Activated naive CD8-positive, alpha-beta T cell treated with anti-CD3 and anti-CD28 coated beads, Interleukin-2, amount 10 ng/mL, durations not matched to agents 7 days and 5 days (primary cell): Measurements from ENCODE around the gene STRIP2. TPM values are rescaled to one million over a fixed set of nuclear protein-coding genes. Genes with fewer than 3 reads are reported as not detected.
"Not testable (repeated sequence)": the region's sequence is repeated elsewhere in the genome, so short reads cannot be mapped to it uniquely, and the experiment has no call there.

Experiments
- ATAC-seq: fragments of 150-1000 bp; cut with Tn5 transposase; one replicate; pipeline ENCODE4 v1.10.0; 2021; ENCODE audit warnings: low read depth, moderate library complexity
- POLR2A ChIA-PET: fragments of 350-600 bp; sonication (Branson Sonifier 250); formaldehyde crosslinking; loops from one replicate; lab custom pipeline; 2021; ENCODE audit warnings: antibody characterized with exemption; lab: Charles Lee
- DNase-seq: peaks from one replicate; pipeline ENCODE4 v3.0.0; 2021
- H3K27ac Mint-ChIP-seq: one replicate; pipeline ENCODE4 v1.8.0; 2022; ENCODE audit warnings: mild to moderate bottlenecking, mixed read lengths
- H3K27me3 Mint-ChIP-seq: one replicate; pipeline ENCODE4 v1.8.0; 2022; ENCODE audit warnings: mild to moderate bottlenecking, moderate library complexity, mixed read lengths
- H3K36me3 Mint-ChIP-seq: one replicate; pipeline ENCODE4 v1.8.0; 2021; ENCODE audit warnings: mild to moderate bottlenecking, mixed read lengths
- H3K4me1 Mint-ChIP-seq: one replicate; pipeline ENCODE4 v1.8.0; 2021; ENCODE audit warnings: mixed read lengths
- H3K4me3 Mint-ChIP-seq: one replicate; pipeline ENCODE4 v1.8.0; 2022; ENCODE audit warnings: mild to moderate bottlenecking, moderate library complexity, mixed read lengths
- H3K9me3 Mint-ChIP-seq: one replicate; pipeline ENCODE4 v1.8.0; 2021; ENCODE audit warnings: mixed read lengths
- total RNA-seq, 2 experiments: library from RNA; stranded (reverse); gene quantifications; one replicate each; pipeline ENCODE4 v1.2.3, GENCODE V29; 2021

STRIP2 gene
- total RNA-seq, 2 experiments from 2014 or later: 3.3 to 4.4 TPM

DNA sequence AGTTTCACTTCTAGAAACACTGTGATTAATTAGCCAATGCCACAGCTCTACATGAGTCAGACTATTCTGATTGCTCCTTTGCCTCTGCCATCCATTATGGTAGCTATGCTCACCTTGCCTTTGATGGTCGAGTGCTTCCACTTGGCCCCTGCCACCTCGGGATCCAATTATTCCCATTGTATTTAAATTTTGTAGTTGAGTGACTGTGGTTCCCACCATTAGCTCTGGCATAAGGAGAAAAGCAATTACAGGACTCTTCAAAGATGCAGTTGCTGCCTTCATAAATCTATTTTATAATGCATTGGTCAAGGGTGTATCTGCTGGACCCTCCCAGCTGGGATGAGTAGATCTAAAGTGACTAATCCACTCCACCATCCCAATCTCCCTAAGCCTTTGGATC lies 14.4 kb downstream of the STRIP2 start:
- ATAC-seq, H3K9me3 Mint-ChIP-seq, H3K27me3 Mint-ChIP-seq, H3K4me3 Mint-ChIP-seq, H3K27ac Mint-ChIP-seq, DNase-seq, POLR2A ChIA-PET, H3K4me1 Mint-ChIP-seq: not testable (repeated sequence)
- peaks cover 27% of the 10 kb centered on the region for H3K36me3 Mint-ChIP-seq

DNA sequence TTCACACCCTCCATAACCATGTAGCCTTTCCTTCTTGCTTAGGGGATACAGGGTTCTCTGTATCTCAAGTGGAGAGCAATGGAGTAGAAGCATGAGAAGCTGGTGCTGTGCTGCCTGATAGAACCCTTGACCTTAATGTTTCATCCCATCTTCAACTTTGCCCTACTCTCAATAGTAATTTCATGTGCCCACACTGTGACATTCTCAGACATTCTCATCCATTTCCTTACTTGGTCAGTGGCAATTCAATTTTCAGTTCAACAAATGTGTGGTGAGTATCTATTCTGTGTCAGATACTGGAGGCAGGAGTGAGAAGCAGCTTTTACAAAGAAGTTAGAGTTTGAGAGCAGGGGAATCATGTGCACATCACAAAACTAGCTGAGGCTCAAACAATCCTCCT lies 16.1 kb downstream of the STRIP2 start:
- POLR2A ChIA-PET: no interaction called here
- Mint-ChIP-seq H3K36me3 (peaks cover 24% of the 10 kb centered on the region), H3K27ac (no peak overlapping the region), H3K27me3 (no peaks in the 10 kb centered on the region), H3K9me3 (peaks cover 5% of the 10 kb centered on the region), H3K4me1 (no peaks in the 10 kb centered on the region), H3K4me3 (no peak overlapping the region)
- ATAC-seq: no peak
- no peak for DNase-seq

DNA sequence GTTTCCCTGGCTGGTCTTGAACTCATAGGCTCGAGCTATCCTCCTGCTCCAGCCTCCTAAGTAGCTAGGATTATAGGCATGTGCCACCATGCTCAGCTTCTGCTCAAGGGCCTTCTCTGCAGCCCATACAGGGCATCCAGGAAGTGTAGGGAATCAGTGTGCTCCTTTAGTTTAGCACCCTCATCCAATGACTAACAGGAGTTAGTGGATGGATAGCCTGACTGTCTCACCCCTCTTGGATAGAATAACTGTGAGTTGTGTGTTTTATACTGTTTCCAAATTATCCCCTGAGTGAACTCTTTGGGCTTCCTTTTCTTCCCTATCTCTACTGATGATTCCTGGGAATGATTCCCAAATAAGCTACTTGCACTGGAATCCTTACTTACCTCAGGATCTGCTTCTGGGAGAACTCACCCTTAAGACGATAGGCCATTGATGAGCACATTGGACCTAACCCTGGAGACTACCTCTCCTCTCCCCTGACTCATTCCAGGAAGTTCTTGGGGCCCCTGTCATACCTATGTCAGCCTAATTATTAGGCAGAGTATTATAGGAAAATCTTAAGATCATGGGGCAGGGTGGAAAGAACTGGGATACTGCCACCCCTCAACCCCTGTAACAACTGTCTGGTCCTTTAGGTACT lies 18.5 kb downstream of the STRIP2 start:
- H3K27me3 Mint-ChIP-seq: no peaks in the 10 kb centered on the region
- H3K4me3 Mint-ChIP-seq: no peak overlapping the region
- H3K4me1 Mint-ChIP-seq: no peaks in the 10 kb centered on the region
- peaks cover 5% of the 10 kb centered on the region for H3K9me3 Mint-ChIP-seq
- peaks cover 17% of the 10 kb centered on the region for H3K36me3 Mint-ChIP-seq
- POLR2A ChIA-PET: no interaction called here
- H3K27ac Mint-ChIP-seq: no peak overlapping the region
- ATAC-seq (no peak), DNase-seq (no peak)

DNA sequence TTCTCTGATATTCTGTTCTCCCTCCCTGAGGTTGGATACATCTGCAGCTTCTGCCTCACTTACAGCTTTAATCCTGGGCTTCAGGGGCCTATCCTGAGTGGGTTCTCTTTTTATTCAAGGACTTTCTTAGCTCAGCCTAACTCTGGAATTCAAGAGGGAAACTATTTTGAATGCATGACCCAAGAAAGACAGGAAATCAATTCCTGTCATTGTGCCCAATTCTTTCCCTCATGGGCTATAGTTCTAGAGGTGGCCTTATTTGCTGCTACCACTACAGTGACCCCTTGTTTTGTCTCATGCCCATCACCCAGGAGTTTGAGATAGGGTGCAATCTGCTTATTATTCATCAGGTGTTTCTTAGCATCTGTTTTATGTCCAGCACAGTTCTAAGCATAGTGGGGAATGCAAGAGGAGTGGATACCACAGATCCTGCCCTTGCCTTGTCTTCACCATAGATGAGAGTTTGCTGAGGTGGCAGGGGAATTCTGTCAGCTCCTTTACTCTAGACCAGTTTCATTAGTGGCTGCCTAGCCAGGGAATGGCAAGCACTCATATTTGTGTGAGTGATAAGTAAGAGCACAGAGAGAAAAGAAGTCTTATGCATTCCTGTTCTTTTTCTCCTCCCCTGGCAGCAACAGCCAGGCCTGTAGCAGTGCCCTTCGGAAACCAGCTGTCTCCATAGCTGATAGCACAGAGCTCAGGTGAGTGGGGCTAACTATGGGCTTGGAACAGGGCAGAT lies 19.4 kb downstream of the STRIP2 start:
- POLR2A ChIA-PET: no interaction called here
- no peak for ATAC-seq
- Mint-ChIP-seq H3K4me3 (no peak overlapping the region), H3K36me3 (peaks cover 20% of the 10 kb centered on the region), H3K27ac (no peak overlapping the region), H3K27me3 (no peaks in the 10 kb centered on the region), H3K4me1 (no peaks in the 10 kb centered on the region), H3K9me3 (peaks cover 4% of the 10 kb centered on the region)
- DNase-seq: no peak

GRCh38 chr7:129454249-129454551 lies 20.0 kb downstream of the STRIP2 start:
- peaks cover 2% of the 10 kb centered on the region for H3K9me3 Mint-ChIP-seq
- ATAC-seq (no peak), DNase-seq (no peak)
- no peaks in the 10 kb centered on the region for H3K27me3 Mint-ChIP-seq
- H3K4me3 Mint-ChIP-seq: no peak overlapping the region
- peaks cover 17% of the 10 kb centered on the region for H3K36me3 Mint-ChIP-seq
- H3K27ac Mint-ChIP-seq: no peak overlapping the region
- H3K4me1 Mint-ChIP-seq: no peaks in the 10 kb centered on the region
- POLR2A ChIA-PET: no interaction called here

DNA sequence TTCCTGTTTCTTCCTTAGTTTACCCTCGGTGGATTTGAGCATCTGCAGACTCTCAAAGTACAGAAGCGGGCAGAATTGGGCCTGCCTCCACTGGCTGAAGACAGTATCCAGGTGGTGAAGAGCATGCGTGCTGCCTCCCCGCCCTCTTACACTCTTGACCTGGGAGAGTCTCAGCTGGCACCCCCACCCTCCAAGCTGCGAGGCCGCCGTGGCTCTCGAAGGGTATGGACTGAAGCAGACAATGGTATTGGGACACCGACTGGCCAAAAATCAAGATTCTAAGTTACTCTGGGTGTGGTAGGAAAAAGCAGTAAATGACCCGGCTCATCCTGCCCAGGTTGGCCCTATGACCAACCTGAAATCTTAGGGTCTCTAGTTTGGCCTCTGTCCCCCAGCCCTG lies 22.2 kb downstream of the STRIP2 start:
- H3K4me3 Mint-ChIP-seq: no peak overlapping the region
- ATAC-seq: no peak
- no peaks in the 10 kb centered on the region for H3K27me3 Mint-ChIP-seq
- peaks cover 9% of the 10 kb centered on the region for H3K36me3 Mint-ChIP-seq
- POLR2A ChIA-PET: no interaction called here
- no peak overlapping the region for H3K27ac Mint-ChIP-seq
- no peaks in the 10 kb centered on the region for H3K9me3 Mint-ChIP-seq
- no peak for DNase-seq
- no peaks in the 10 kb centered on the region for H3K4me1 Mint-ChIP-seq

GRCh38 chr7:129457101-129457500 lies 22.9 kb downstream of the STRIP2 start:
- ATAC-seq (no peak), DNase-seq (no peak)
- H3K27ac Mint-ChIP-seq: no peak overlapping the region
- no peak overlapping the region for H3K4me3 Mint-ChIP-seq
- H3K36me3 Mint-ChIP-seq: peaks cover 9% of the 10 kb centered on the region
- H3K27me3 Mint-ChIP-seq: no peaks in the 10 kb centered on the region
- no peaks in the 10 kb centered on the region for H3K9me3 Mint-ChIP-seq
- POLR2A ChIA-PET: no interaction called here
- no peaks in the 10 kb centered on the region for H3K4me1 Mint-ChIP-seq

DNA sequence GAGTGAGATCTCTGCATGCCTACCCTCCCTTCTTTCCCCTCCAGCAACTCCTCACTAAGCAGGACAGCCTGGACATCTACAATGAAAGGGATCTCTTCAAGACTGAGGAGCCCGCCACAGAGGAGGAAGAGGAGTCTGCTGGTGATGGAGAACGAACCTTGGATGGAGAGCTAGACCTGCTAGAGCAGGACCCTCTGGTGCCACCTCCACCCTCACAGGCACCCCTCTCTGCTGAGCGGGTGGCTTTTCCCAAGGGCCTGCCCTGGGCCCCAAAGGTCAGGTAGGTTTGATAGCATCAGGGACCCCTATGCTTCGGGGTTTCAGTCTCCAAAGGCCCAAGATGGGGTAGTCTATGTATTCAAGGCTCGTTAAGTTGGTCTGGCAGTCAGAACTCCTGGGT lies 23.9 kb downstream of the STRIP2 start:
- no peaks in the 10 kb centered on the region for H3K27me3 Mint-ChIP-seq
- DNase-seq (no peak), ATAC-seq (no peak)
- no peaks in the 10 kb centered on the region for H3K4me1 Mint-ChIP-seq
- H3K4me3 Mint-ChIP-seq: no peak overlapping the region
- H3K36me3 Mint-ChIP-seq: peaks cover 9% of the 10 kb centered on the region
- H3K27ac Mint-ChIP-seq: no peak overlapping the region
- H3K9me3 Mint-ChIP-seq: no peaks in the 10 kb centered on the region
- POLR2A ChIA-PET: no interaction called here

DNA sequence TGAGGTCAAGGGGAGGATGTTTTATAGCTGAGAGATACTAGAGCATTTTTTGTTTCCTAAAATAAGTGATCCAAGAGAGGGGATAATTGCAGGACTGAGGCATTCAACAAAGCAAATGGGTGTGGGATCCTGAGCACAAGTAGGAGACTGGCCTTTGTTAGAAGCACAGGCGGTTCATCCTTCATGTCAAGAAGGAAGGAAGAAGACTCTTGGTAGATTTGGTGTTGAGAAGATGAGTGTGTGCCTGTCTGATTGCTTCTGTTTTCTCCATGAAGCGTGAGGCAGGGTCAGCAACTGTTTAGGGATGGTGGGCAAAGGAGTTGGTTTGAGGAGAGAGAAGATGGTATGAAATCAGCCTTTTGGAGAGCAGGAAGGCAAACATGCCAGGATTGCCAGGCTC lies 27.6 kb downstream of the STRIP2 start:
- no peaks in the 10 kb centered on the region for H3K9me3 Mint-ChIP-seq
- ATAC-seq: no peak
- DNase-seq: no peak
- H3K27ac Mint-ChIP-seq: no peak overlapping the region
- no peak overlapping the region for H3K4me3 Mint-ChIP-seq
- H3K27me3 Mint-ChIP-seq: no peaks in the 10 kb centered on the region
- H3K4me1 Mint-ChIP-seq: no peaks in the 10 kb centered on the region
- peaks cover 5% of the 10 kb centered on the region for H3K36me3 Mint-ChIP-seq
- POLR2A ChIA-PET: no interaction called here

GRCh38 chr7:129462420-129462819 lies 28.2 kb downstream of the STRIP2 start:
- DNase-seq (no peak), ATAC-seq (no peak)
- Mint-ChIP-seq H3K27ac (no peak overlapping the region), H3K36me3 (peaks cover 5% of the 10 kb centered on the region), H3K9me3 (no peaks in the 10 kb centered on the region), H3K4me3 (no peak overlapping the region), H3K4me1 (no peaks in the 10 kb centered on the region), H3K27me3 (no peaks in the 10 kb centered on the region)
- POLR2A ChIA-PET: no interaction called here

- H3K27ac Mint-ChIP-seq: no peak overlapping the region
- no peak overlapping the region for H3K4me3 Mint-ChIP-seq
- POLR2A ChIA-PET: no interaction called here
Observed at GRCh38 chr7:129464194-129464593, 30.0 kb downstream of the STRIP2 start.

GRCh38 chr7:129465080-129465479 lies 30.8 kb downstream of the STRIP2 start:
- no peaks in the 10 kb centered on the region for H3K9me3 Mint-ChIP-seq
- POLR2A ChIA-PET: no interaction called here
- H3K4me1 Mint-ChIP-seq: peaks cover 6% of the 10 kb centered on the region
- no peak overlapping the region for H3K4me3 Mint-ChIP-seq
- peaks cover 3% of the 10 kb centered on the region for H3K36me3 Mint-ChIP-seq
- ATAC-seq: no peak
- H3K27ac Mint-ChIP-seq: no peak overlapping the region
- no peaks in the 10 kb centered on the region for H3K27me3 Mint-ChIP-seq
- DNase-seq: no peak

More at GRCh38 chr7:129464194-129464593, 30.0 kb downstream of the STRIP2 start:
- H3K4me1 Mint-ChIP-seq: peaks cover 6% of the 10 kb centered on the region
- no peaks in the 10 kb centered on the region for H3K9me3 Mint-ChIP-seq
- DNase-seq: no peak
- no peaks in the 10 kb centered on the region for H3K27me3 Mint-ChIP-seq
- peaks cover 3% of the 10 kb centered on the region for H3K36me3 Mint-ChIP-seq
- no peak for ATAC-seq

- no peak for ATAC-seq
- H3K36me3 Mint-ChIP-seq: peaks cover 3% of the 10 kb centered on the region
- no peak for DNase-seq
- H3K27me3 Mint-ChIP-seq: no peaks in the 10 kb centered on the region
- peaks cover 6% of the 10 kb centered on the region for H3K4me1 Mint-ChIP-seq
- no peaks in the 10 kb centered on the region for H3K9me3 Mint-ChIP-seq
- POLR2A ChIA-PET: no interaction called here
- no peak overlapping the region for H3K27ac Mint-ChIP-seq
- no peak overlapping the region for H3K4me3 Mint-ChIP-seq
Observed at GRCh38 chr7:129466796-129467195, 32.6 kb downstream of the STRIP2 start.

DNA sequence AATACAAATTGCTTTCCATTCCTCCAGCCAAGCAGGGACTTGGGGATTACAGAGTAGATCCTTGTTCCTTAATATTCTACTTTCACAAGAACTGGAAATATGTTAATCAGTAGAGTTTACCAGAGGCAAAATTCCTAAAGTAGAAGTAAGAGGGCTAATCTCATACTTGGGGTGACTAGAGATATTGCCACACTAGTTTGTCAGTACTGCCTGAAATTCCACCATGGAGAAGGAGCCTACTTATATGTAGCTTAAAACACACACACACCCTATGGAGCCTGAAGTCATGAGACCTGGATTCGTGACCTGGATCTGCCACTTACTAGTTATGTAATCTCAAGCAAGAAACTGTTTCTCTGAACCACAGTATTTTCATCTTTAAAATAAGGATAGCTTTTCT lies 33.9 kb downstream of the STRIP2 start:
- peaks cover 3% of the 10 kb centered on the region for H3K36me3 Mint-ChIP-seq
- peaks cover 6% of the 10 kb centered on the region for H3K4me1 Mint-ChIP-seq
- POLR2A ChIA-PET: no interaction called here
- no peak overlapping the region for H3K4me3 Mint-ChIP-seq
- H3K27ac Mint-ChIP-seq: no peak overlapping the region
- H3K9me3 Mint-ChIP-seq: no peaks in the 10 kb centered on the region
- no peaks in the 10 kb centered on the region for H3K27me3 Mint-ChIP-seq
- DNase-seq (no peak), ATAC-seq (no peak)
